ENCODE measurements around the gene RFFL. TPM values are rescaled to one million over a fixed set of nuclear protein-coding genes. Genes with fewer than 3 reads are reported as not detected.
A peak's percentile ranks its signal among the peaks of the same experiment; 100 is the strongest.
"Not testable (repeated sequence)": the region's sequence is repeated elsewhere in the genome, so short reads cannot be mapped to it uniquely, and the experiment has no call there.

The RFFL gene
- total RNA-seq, 1 donor from 2014 or later = 40.1 TPM

DNA sequence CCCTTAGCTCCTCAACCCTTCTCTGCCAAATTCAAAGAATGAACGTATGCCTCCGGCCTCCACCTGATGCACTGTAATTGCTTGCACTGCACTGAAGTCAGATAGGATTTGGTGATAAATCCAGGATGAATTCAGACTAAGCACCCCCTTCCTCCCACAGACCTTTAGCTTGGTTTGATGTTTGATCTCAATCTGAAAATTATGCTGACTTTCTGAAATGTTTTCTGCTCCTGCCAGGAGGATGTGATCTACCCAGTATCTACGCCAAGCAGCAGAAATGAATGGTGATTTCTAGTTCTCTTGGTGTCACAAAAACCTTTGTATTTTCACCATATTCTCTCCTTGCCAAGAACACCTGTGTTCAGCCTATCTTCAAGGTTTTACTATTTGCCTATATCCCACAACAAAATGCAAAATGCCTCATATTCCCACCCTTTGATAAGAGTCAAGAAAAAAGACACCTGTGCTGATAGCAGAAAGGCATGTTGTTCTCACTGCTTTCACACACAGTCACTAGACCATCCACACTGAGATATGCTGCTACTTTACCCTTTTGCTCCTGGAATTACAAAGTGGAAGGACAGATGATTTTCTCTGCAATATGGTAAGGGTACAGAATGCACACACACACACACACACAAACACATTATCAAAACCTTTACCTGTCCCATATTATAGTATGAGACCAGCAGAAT is 14.7 kb downstream of the RFFL start:
- DNase-seq (ENCODE audit: low spot score) = no peak

DNA sequence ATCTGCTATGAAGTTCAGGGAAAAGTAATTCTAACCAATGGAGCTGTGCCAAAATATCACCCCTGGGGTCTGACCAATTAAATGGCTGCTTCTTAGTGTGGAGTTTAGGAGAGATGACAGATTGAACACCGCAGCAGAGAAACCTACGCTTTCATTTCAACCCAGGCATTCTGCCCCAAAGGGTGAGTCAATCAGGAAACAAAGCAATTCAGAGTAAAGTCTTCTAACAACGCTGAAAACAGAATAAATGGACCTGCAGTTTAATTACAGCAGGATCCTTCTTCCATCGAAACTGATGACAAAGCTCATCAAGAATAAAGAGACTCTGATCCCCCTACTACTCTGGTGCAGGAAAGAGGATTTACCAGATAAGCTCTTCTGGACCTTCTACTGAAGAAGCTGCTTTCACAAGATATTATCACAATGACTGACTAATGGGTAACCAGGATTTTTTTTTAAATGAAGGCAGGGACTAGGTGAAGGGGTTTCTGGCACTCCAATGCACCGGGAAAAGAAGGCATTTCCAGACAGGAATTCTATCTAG is 16.7 kb downstream of the RFFL start:
- DNase-seq (ENCODE audit: low spot score) = no peak

DNA sequence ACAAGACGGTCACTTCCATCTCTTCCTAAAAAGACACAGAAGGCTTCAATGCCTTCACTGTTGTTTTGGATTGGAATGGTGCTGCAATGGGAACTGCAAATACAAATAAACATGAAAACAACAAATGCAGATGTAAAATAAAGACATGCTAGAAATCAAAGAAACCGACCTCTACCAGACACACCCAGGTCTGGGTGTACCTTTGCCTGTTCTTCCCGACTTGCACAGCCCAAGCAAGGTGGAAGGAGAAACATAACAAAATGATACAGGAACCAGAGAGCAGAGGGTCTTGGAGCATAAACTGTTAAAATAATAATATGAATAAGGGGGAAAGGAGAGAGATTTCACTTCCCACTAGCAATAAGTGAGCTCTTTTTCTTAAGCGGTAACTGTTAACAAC is 17.3 kb downstream of the RFFL start:
- DNase-seq (ENCODE audit: low spot score) = no peak

DNA sequence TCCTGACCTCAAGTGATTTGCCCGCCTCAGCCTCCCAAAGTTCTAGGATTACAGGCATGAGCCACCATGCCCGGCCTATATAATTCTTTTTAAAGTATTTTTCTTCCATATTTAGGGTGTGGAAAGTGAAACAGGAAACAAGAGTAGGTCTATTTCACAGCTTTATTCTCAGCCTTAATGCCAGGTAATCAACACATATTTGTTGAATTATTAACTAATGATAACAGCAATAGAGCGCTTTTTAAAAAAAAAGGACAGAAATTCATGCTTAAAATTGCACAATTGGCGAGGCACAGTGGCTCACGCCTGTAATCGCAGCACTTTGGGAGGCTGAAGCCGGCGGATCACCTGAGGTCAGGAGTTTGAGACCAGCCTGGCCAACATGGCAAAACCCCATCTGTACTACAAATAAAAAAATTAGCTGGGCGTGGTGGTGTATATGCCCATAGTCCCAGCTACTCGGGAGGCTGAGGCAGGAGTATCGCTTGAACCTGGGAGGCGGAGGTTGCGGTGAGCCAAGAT is 18.0 kb downstream of the RFFL start:
- not testable (repeated sequence) for DNase-seq (ENCODE audit: low spot score)

DNA sequence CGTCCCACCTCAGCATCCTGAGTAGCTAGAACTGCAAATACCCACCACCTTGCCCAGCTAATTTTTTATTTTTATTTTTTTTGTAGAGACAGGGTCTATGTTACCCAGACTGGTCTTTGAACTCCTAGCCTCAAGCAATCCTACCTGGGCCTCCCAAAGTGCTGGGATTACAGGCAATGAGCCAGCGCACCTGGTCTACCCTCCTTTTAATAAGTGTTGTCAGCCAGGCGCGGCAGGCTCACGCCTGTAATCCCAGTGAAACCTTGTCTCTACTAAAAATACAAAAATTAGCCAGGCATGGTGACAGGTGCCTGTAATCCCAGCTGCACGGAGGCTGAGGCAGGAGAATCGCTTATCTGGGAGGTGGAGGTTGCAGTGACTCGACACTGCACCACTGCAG is 19.3 kb downstream of the RFFL start:
- no peak for DNase-seq (ENCODE audit: low spot score)

DNA sequence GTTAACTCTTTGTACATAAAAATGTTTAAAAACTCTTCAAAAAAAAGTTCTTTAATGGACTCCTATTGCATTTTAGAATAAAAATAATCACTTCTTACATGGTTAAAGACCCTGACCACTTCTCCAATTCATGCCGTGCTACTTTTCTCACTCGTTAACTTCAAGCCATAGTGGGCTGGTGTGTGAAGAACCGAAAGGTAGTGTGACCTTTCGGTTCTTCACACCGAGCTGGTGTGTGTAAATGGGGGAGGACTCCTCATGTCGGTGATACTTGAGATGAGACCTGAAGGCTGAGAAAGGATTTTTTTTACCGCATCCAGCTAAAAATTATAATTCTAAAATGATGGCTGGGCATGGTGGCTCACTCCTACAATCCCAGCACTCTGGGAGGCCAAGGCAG is 22.1 kb downstream of the RFFL start:
- no peak for DNase-seq (ENCODE audit: low spot score)

DNA sequence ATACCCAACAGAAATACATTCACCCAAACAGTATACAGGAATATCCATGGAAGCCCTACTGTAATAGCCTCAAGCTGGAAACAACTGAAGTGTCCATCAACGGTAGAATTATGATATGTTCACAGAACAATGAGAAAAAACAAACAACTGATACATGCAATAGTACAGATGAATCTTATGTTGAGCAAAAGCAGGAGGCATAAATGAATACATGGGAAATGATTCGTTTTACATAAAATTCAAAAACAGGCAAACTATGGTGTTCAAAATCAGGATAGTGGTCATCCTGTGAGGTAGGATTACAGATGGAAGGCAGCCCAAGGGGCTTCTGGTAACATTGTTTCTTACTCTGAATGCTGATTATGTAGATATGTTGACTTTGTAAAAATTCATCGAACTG is 25.1 kb downstream of the RFFL start:
- DNase-seq (ENCODE audit: low spot score) = no peak

DNA sequence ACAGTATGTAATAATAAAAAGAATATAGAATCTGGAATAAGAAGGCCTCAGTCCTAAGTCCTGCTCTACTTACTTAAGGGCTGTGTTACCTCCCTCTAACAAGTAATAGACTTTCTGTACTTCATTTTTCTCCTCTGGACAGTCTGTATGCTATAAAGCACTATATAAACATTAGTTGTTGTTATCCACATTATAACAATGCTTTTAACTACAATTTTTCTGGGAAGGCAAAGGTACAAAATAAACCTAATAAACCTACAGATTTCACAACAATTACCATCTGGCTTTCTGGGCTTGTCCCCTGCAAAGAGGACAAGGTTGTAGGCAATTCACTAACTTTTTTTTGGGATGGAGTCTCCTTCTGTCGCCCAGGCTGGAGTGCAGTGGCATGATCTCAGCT is 32.7 kb downstream of the RFFL start:
- DNase-seq (ENCODE audit: low spot score) = no peak

DNA sequence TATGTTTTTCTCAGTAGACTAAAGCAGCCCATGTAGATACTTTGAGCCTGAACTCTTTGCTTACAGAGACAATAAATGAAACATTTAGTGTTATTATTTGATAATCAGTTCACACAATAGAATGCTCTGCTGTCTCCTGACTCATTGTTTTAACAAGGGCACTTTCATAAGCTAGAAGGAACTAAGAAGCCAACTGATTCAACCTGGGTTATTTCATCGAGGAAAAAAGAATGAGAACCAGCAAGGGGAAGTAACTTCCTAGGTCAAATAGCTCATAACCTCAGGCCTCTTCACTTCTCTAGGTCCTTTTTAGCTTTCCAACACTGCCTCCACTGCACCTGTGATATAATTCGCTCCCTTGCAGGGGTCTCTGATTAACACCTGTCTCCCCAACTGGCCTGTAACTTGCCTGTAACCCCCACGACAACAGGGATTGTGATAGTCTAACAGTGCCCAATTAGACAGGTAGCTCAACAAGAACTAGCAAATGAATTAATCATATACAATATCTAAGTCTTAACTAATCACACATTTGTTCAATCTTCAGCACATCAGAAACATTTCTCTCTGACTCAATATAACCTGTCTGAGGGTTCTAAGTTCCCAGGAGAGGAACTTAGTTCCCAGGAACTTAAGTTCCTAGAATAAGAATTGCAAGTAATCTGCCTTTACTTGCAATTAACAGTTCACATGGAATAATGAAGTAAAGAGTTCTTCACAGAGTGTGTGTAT is 34.8 kb downstream of the RFFL start:
- no peak for DNase-seq (ENCODE audit: low spot score)

DNA sequence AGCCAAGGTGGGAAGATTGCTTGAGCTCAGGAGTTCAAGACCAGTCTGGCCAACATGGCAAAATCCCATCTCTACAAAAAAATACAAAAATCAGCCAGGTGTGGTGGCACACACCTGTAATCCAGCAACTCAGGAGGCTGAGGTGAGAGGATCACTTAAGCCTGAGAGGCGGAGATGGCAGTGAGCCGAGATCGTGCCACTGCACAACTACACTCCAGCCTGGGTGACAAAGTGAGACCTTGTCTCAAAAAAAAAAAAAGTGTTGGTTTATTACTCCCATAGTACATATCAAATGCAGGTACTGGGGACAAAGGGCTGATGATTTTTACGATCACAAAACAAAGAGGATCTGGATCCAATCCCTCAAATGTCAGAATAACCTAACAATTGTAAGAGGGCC is 35.4 kb downstream of the RFFL start:
- not testable (repeated sequence) for DNase-seq (ENCODE audit: low spot score)

DNA sequence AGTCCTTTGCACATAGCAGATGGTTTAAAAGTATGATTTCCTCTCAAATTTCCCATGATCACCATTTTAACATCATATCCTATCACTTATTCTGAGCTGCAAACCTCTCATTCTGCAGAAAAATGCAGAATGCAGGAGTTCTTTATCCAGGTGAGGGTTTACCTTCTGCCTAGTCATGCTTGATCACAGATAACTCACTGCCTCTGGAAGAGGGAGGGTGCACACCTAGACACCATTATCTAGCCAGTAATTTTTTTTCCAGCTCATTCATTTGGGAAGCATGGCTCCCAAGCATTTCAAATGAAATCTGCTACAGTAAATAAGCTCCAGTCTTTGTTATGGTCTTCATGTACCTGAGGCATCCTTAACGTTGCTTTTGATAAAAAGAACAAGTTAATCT is 38.0 kb downstream of the RFFL start:
- DNase-seq (ENCODE audit: low spot score) = no peak

DNA sequence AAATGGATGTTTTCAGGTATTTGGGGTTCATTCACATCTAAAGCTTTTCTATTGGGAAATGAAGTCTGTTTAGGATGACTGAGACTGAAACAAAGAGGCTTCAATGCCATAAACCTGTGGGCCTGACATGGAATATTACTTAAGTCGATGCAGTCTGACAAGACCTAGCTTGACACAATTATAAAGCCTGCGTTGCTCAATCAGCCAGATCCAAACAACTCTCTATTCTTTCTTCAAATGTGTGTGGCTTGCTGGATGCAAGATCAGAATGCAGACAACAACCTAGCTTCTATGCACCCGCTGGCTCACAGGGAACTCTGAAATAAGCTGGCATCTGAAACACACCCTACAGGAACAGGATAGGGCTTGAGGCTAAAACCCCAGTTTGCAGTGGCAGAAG is 40.0 kb downstream of the RFFL start:
- DNase-seq (ENCODE audit: low spot score) = no peak

DNA sequence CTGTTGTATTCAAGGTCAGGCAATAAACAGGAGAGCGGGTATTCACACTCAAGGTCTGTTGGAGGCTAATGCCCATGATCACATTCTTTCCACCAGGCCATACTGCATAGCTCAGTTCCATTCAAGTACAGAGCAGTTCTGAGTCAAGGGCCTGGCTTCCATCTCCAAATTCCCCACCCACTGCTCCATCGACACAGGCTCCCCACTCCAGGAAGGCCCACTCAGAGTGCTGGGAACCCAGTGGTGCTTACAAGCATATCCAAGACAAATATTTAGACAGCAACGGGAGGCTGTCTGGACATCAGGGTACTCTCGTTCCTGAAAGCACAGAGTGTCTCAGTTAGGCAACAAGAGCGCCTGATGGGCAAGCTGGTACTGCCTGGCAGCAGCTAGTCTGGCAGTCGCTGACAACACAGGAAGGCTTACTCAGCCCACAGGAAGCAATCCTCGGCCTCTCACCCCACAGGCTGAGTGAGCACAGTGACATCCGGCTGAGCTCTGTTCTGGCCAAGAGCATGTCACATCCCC is 40.9 kb downstream of the RFFL start:
- peak; percentile 80 for DNase-seq (ENCODE audit: low spot score)

DNA sequence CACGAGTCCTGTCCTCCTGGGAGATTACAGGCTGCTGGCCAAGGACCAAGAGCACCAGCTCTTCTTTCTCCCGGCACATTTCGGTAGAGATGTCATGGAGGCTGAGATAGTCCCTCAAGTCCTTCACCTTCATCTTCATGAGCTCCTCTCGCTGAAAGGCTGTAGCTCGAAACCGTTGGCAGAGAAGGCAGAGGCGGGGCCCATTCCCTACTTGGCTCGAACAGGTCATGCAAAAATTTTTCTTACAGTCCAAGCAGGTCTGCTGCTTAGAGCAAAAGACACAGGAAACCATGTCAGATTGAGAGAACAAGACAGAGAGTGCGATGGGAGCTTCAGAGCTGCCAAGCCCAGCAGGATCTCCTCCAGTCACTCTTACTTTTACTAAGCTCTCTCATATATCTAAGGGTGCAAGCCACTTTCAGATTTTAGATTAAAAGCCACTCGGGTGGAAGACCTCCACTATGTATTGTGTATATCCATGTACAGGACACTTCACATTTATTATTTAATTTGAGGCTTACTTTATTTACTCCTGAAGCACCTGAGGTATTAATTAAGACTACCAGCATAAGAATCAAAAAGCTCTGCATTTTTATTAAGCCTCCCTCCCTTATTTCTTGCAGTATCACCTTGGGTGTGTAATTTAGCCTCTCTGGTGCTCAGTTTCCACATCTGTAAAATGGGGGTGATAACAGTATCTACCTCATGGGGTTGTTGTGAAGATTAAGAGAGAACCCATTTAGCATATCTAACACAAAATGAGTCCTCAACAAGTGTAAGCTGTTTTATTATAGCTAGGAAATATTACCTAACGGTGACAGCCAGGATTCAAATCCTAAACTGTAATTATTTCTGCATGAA is 41.8 kb downstream of the RFFL start:
- no peak for DNase-seq (ENCODE audit: low spot score)

DNA sequence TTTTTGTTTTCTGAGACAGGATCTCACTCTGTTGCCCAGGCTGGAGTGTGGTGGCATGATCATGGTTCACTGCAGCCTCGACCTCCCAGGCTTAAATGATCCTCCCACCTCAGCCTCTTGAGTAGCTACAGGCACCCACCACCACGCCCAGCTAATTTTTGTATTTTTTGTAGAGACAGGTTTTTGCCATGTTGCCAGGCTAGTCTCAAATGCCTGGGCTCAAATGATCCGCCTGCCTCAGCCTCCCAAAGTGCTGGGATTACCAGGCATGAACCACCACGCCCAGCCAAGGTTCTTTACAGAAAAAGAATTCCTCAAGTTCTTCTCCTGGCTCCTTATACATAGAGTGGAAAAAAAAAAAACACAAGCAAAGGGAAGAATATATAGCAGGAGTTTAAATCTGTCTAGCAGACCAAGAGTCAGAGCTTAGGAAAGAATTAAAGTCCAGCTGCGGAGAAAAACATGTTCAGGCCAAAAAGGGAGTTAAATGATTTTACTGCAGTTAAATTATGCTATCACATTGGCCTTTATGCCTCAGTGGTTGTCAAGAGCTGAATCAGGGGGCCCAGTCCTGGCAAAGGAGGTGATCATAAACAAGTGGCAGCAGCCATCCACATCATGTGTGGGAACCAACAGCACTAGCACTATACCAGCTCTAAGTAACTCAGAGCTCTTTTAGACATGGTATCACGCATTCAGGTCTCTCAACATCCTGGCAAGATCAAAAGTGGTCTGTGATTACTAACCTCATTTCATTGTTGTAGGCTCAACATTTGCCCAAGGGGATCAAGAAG is 43.9 kb downstream of the RFFL start:
- DNase-seq (ENCODE audit: low spot score) = no peak

DNA sequence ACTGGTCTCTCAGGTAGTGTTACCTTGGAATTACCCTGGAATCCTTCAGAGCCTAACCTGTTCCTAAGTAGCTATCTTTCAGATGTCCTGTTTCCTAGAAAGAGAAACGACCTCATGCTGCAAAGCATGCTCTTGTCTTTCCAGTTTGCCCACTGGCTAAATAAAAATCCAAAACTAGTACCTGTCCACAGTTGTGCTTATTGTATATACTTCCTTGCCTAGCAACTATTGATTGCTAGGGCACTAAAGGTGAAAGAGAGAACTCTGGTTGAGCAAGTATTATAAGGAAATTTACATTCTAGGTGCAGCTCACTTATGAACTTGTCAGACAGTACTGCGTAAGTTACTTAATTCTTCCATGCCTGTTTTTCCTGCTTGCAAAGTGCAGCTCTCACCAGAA is 44.7 kb downstream of the RFFL start:
- DNase-seq (ENCODE audit: low spot score) = no peak

DNA sequence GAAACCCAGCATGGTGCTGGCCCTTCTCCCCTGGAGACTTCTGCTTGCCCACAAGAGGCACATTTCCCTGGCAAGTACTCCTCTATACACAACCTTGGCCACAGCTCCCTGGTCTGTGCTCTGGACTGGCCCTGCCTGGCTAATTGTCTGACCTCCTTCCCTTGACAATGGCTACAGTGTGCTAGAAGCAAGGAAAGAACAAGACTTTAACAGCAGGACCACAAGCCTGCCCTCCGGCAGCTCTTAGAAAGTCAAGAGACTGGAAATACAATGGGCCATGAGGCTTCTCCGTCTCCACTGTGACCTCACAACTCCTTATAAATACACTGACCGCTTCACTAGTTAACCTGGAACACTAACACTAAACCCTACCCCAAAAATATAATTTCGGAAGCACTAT is 46.5 kb downstream of the RFFL start:
- DNase-seq (ENCODE audit: low spot score) = no peak

DNA sequence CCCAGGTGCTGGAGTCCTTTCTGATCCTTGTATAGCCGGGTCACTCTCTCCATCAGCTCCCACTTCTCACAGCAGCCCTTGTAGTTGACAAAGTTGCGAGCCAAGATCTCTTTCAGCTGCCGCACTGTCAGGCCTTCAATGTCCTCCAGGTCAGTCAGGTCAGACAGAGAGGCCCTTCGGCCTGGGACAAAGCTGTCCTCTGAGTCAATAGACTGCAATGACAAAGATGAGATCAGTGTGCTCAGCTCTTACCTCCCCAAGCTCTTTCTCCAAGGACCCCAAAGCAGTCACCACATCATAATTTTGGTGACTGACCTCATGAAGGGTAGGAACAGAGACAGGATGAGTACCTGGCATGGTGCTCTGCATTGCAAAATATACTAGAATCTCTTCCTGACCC is 47.1 kb downstream of the RFFL start:
- no peak for DNase-seq (ENCODE audit: low spot score)

DNA sequence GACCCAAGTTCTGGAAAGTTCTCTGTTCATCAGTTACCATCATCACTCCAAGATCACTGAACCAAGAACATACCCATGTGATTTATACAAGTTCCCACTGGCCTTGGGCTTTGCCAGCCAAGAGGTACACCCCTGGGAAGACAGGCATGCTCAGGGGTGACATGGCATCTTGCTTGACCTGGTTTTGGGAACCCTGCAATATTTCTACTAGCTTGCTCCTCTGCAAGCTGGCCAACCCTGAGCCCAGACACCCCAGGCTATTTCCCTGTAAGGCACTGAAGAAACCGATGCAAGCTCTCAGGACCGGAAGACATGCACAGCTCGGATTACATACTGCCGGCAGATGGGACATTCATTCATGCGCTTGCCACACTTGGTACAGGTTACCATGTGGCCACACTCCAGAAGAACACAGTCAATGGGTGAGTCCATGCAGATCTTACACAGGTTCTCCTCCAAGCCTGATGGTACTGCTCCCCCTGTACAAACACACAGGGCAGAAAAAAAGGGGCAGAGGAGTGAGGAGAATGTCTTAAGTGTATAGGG is 51.8 kb downstream of the RFFL start:
- no peak for DNase-seq (ENCODE audit: low spot score)

DNA sequence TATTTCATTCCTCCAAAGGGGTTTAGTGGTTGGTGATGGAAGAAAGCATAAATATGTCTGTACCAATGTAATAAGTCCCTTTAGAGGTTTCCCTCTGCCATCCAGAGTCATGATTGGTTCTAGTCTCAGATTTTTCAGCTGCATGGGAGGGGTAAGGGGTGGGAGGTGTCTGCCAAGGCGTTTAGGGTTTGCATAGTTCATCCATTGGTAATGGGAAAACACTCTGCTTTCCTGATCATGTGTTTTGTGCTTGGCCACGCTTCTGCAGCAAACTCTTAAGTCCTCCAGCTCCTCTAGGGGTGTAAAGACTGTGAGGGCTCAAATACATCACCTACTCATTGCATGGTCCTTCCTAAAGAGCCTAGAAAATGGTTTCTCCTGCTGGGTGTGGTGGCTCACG is 53.4 kb downstream of the RFFL start:
- no peak for DNase-seq (ENCODE audit: low spot score)

DNA sequence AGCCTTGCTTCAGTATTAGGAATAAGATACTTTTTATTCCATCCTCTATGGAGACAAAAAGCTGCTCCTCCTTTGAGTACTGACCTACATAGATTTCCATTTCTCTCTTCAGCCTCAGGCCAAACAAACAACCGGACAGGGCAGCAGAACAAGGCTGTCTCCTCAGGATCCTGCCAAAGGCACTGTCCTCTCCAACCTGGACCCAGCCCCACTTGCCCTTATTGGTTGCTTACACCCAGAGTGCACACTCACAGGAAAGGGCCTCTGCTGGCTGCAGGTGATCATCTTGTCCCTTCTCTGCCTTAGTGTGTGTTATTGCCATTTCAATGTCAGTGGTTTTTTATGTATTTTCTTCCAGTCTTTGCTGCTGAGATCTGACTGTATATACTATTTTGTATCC is 56.5 kb downstream of the RFFL start:
- no peak for DNase-seq (ENCODE audit: low spot score)
